ENCODE measurements around the gene CNGA1. TPM values are rescaled to one million over a fixed set of nuclear protein-coding genes. Genes with fewer than 3 reads are reported as not detected.
A peak's percentile ranks its signal among the peaks of the same experiment; 100 is the strongest.

CNGA1 gene
- total RNA-seq, 4 donors from 2014 or later = 0.40 to 1.8 TPM; not detected in 2

- Histone ChIP-seq H3K36me3 (no peaks in the 10 kb centered on the region), H3K4me3 (no peak overlapping the region), H3K9me3 (no peaks in the 10 kb centered on the region), H3K27me3 (peaks cover 29% of the 10 kb centered on the region), H3K27ac (no peak overlapping the region), H3K4me1 (peaks cover 0 to 17% (median 8%) of the 10 kb centered on the region in 3 donors)
- ATAC-seq = no peak
- 80 to 86% methylated on average over 1 to 2 of the region's 2 CpGs for WGBS, 2 donors (ENCODE audit: low coverage in 1 of 2)
- TF ChIP-seq EP300 (IDR thresholded peaks at IDR 0.05) (no peak), POLR2A (IDR thresholded peaks at IDR 0.05) (no peak), POLR2AphosphoS5 (IDR thresholded peaks at IDR 0.05) (no peak)
- TF ChIP-seq, protein P1, sequence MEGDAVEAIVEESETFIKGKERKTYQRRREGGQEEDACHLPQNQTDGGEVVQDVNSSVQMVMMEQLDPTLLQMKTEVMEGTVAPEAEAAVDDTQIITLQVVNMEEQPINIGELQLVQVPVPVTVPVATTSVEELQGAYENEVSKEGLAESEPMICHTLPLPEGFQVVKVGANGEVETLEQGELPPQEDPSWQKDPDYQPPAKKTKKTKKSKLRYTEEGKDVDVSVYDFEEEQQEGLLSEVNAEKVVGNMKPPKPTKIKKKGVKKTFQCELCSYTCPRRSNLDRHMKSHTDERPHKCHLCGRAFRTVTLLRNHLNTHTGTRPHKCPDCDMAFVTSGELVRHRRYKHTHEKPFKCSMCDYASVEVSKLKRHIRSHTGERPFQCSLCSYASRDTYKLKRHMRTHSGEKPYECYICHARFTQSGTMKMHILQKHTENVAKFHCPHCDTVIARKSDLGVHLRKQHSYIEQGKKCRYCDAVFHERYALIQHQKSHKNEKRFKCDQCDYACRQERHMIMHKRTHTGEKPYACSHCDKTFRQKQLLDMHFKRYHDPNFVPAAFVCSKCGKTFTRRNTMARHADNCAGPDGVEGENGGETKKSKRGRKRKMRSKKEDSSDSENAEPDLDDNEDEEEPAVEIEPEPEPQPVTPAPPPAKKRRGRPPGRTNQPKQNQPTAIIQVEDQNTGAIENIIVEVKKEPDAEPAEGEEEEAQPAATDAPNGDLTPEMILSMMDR (IDR thresholded peaks at IDR 0.05) = no peak
Measured at GRCh38 chr4:48018112-48018511, 1.6 kb upstream of the CNGA1 start.

DNA sequence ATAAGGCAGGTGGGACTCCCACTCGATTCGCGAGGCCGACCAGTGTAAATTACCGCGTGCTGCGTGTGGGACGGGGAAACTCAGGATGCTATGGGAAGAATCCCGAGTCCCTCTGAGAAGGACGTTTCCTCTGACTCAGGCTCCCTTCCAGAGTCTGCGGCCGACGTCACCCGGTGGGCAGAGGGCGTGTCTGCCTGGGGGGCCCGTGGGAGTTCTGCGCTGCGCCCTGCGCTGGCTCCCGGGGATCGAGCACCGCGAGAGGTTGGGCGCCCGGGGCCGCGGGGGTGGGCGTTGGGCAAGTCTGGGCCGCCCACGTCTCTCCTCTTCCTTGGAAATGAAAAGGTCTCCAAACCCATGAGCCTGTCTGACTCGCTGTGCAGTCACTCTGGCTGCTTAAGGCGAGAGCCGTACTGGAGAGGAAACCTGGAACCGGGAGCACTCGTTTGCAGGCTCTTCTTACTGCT, 659 bp upstream of the CNGA1 start:
- H3K36me3 ChIP-seq = no peaks in the 10 kb centered on the region
- H3K27ac ChIP-seq = peak overlapping the region in 1 of 4 donors; percentile 45
- H3K27me3 ChIP-seq = peaks cover 21% of the 10 kb centered on the region
- H3K4me3 ChIP-seq = peak overlapping the region; percentile 16 to 63
- H3K4me1 ChIP-seq = peaks cover 0 to 17% (median 8%) of the 10 kb centered on the region in 3 donors
- TF ChIP-seq, protein P1 (IDR thresholded peaks at IDR 0.05) = no peak
- TF ChIP-seq POLR2AphosphoS5 (IDR thresholded peaks at IDR 0.05) = no peak
- no peak for TF ChIP-seq EP300 (IDR thresholded peaks at IDR 0.05)
- no peak for TF ChIP-seq POLR2A (IDR thresholded peaks at IDR 0.05)
- peak; percentile 63 for ATAC-seq
- 0% methylated on average over 5 of the region's 35 CpGs; no CpG with 5 or more reads in 1 of the 2 donors for WGBS, 2 donors (ENCODE audit: low coverage in 1 of 2)
- no peaks in the 10 kb centered on the region for H3K9me3 ChIP-seq

- TF ChIP-seq POLR2A (IDR thresholded peaks at IDR 0.05) (no peak), POLR2AphosphoS5 (IDR thresholded peaks at IDR 0.05) (no peak), EP300 (IDR thresholded peaks at IDR 0.05) (no peak)
- TF ChIP-seq, protein P1 (IDR thresholded peaks at IDR 0.05) = no peak
- Histone ChIP-seq H3K9me3 (no peaks in the 10 kb centered on the region), H3K4me3 (no peak overlapping the region), H3K27ac (no peak overlapping the region), H3K27me3 (peaks cover 21% of the 10 kb centered on the region), H3K4me1 (peaks cover 0 to 17% (median 8%) of the 10 kb centered on the region in 3 donors), H3K36me3 (no peaks in the 10 kb centered on the region)
- 84 to 94% methylated on average over 5 of the region's 5 CpGs for WGBS, 2 donors (ENCODE audit: low coverage in 1 of 2)
- no peak for ATAC-seq
Measured at GRCh38 chr4:48015678-48016077, 803 bp downstream of the CNGA1 start.

DNA sequence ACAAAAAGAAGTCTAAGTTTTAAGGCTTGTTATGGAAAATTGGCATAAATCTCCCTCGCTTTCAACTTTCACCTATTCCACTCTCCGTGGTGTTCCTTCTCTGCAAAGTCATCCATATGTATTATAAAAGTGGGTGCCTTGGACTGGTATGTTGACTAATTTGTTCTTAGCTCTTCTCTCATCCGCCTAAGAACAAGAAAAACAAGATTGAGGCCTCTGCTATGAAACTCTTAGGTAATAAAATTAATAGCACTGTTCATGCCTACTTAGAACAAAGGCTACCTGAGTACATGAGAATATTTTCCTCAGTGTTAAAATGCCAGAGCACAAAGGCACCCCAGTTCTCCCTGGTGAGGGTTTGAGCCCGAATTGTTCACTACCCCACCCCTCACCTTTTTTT, 1.3 kb downstream of the CNGA1 start:
- peaks cover 21% of the 10 kb centered on the region for H3K27me3 ChIP-seq
- H3K36me3 ChIP-seq = no peaks in the 10 kb centered on the region
- 95 to 96% methylated on average over 2 to 4 of the region's 4 CpGs for WGBS, 2 donors (ENCODE audit: low coverage in 1 of 2)
- ATAC-seq = no peak
- peaks cover 0 to 17% (median 8%) of the 10 kb centered on the region in 3 donors for H3K4me1 ChIP-seq
- no peak overlapping the region for H3K27ac ChIP-seq
- H3K4me3 ChIP-seq = no peak overlapping the region
- H3K9me3 ChIP-seq = no peaks in the 10 kb centered on the region
- TF ChIP-seq POLR2AphosphoS5 (IDR thresholded peaks at IDR 0.05) (no peak), EP300 (IDR thresholded peaks at IDR 0.05) (no peak), POLR2A (IDR thresholded peaks at IDR 0.05) (no peak)
- TF ChIP-seq, protein P1 (IDR thresholded peaks at IDR 0.05) = no peak

- 46 to 57% methylated on average over 3 of the region's 3 CpGs for WGBS, 2 donors (ENCODE audit: low coverage in 1 of 2)
- Histone ChIP-seq H3K27ac (no peak overlapping the region), H3K9me3 (no peaks in the 10 kb centered on the region), H3K36me3 (no peaks in the 10 kb centered on the region), H3K4me1 (peaks cover 0 to 17% (median 8%) of the 10 kb centered on the region in 3 donors), H3K27me3 (peaks cover 21% of the 10 kb centered on the region), H3K4me3 (no peak overlapping the region)
- TF ChIP-seq EP300 (IDR thresholded peaks at IDR 0.05) (no peak), POLR2AphosphoS5 (IDR thresholded peaks at IDR 0.05) (no peak), POLR2A (IDR thresholded peaks at IDR 0.05) (no peak)
- TF ChIP-seq, protein P1 (IDR thresholded peaks at IDR 0.05) = no peak
- no peak for ATAC-seq
Measured at GRCh38 chr4:48012824-48013223, 3.7 kb downstream of the CNGA1 start.

Measured in gastroesophageal sphincter (tissue), 4 donors.